SU-DHL-6 (cell line): Measurements from ENCODE around the gene CHRM5.

ENCODE experiments used
- CTCF ChIP-seq: fragments of 200-600 bp; sonication (generic); IDR thresholded peaks from one replicate; pipeline ENCODE4 v1.5.1; 2017; ENCODE audit warnings: antibody characterized with exemption, mild to moderate bottlenecking, low read length, moderate library complexity; ENCODE audit not compliant: insufficient read depth, poor library complexity, severe bottlenecking
- EZH2phosphoT487 ChIP-seq: fragments of 200-600 bp; sonication (generic), shearing (Covaris generic); conservative IDR thresholded peaks from 2 replicates; pipeline ENCODE4 v1.6.1; 2018; ENCODE audit warnings: mild to moderate bottlenecking, antibody characterized with exemption, low read length, moderate library complexity, mixed read lengths

GRCh38 chr15:33932734-33933133 lies 35.6 kb upstream of the CHRM5 start:
- TF ChIP-seq CTCF (no peak), EZH2phosphoT487 (no peak)
